GM12878 (cell line): ENCODE results near the gene SOCS6. TPM values are rescaled to one million over a fixed set of nuclear protein-coding genes. Genes with fewer than 3 reads are reported as not detected.

ENCODE experiments used
- ATAC-seq: fragments of 200-7000 bp; cut with Tn5 transposase; 3 replicates; pipeline ENCODE4 v1.9.1; 2020; ENCODE audit warnings: mild to moderate bottlenecking, moderate library complexity
- BruUV-seq: library from RNA; stranded (reverse); fragments of 400-500 nt; replicated peaks from 2 replicates; lab custom pipeline; 2021; lab: Mats Ljungman, UMichigan
- CTCF ChIA-PET: fragments of 300-600 bp; sonication (Branson Sonifier 250); formaldehyde crosslinking; extraction: SDS; loops from one replicate; lab custom pipeline; 2021; ENCODE audit warnings: inconsistent platforms; lab: Yijun Ruan, JAX
- POLR2A ChIA-PET: fragments of 350-600 bp; formaldehyde crosslinking; extraction: SDS; loops from one replicate; lab custom pipeline; 2021; ENCODE audit warnings: inconsistent platforms; lab: Charles Lee
- RAD21 ChIA-PET: fragments of 300-600 bp; sonication (Branson Sonifier 250); formaldehyde crosslinking; loops from one replicate; lab custom pipeline; 2023; ENCODE audit warnings: antibody characterized with exemption; ENCODE audit not compliant: unreplicated experiment; lab: Charles Lee
- SMC1A ChIA-PET: fragments of 300-600 bp; sonication (Branson Sonifier 250); formaldehyde crosslinking; loops from one replicate; lab custom pipeline; 2023; ENCODE audit not compliant: unreplicated experiment, uncharacterized antibody; lab: Charles Lee
- DNase-seq: peaks from one replicate; pipeline ENCODE4 v3.0.0-alpha.2; 2011; ENCODE audit warnings: low read depth, low spot score
- FAIRE-seq: peaks from 3 replicates; lab custom pipeline; 2011; peaks lifted over from hg19 to GRCh38; lab: Jason Lieb, UNC
- H2AFZ ChIP-seq: 2 replicates; pipeline ENCODE4 v1.6.0; 2011; ENCODE audit warnings: low read depth, low read length, control low read depth; ENCODE audit not compliant: control insufficient read depth
- H3K27ac ChIP-seq: 2 replicates; pipeline ENCODE4 v1.5.1; 2011; ENCODE audit warnings: control low read depth; ENCODE audit not compliant: control insufficient read depth, insufficient read depth
- H3K27me3 ChIP-seq, 2 experiments: replicated peaks in 1 of 2; 2 replicates each; pipeline versions ENCODE4 v1.6.0 to v1.6.1; 2011; ENCODE audit warnings: low read length in 1 of 2; ENCODE audit not compliant: control insufficient read depth in 2 of 2, insufficient read depth in 2 of 2
- H3K36me3 ChIP-seq, 2 experiments: 2 replicates each; pipeline ENCODE4 v1.5.1; 2011; ENCODE audit warnings: low read length in 1 of 2; ENCODE audit not compliant: control insufficient read depth in 2 of 2, insufficient read depth in 2 of 2
- H3K4me1 ChIP-seq: 2 replicates; pipeline ENCODE4 v1.6.1; 2011; ENCODE audit warnings: mild to moderate bottlenecking, low read length, moderate library complexity, mixed read lengths; ENCODE audit not compliant: control insufficient read depth, insufficient read depth
- H3K4me2 ChIP-seq: 2 replicates; pipeline ENCODE4 v1.6.0; 2011; ENCODE audit warnings: control low read depth; ENCODE audit not compliant: control insufficient read depth, insufficient read depth
- H3K4me3 ChIP-seq: fragments of 200-600 bp; sonication (generic); 2 replicates; pipeline ENCODE4 v1.5.1; 2016
- H3K79me2 ChIP-seq: 2 replicates; pipeline ENCODE4 v1.6.0; 2011; ENCODE audit warnings: low read length; ENCODE audit not compliant: control insufficient read depth, insufficient read depth
- H3K9ac ChIP-seq: 2 replicates; pipeline ENCODE4 v1.8.0; 2011; ENCODE audit warnings: low read length, control low read depth, mixed read lengths; ENCODE audit not compliant: control insufficient read depth, insufficient read depth
- H3K9me3 ChIP-seq: replicated peaks from 3 replicates; pipeline ENCODE4 v1.5.1; 2011; ENCODE audit warnings: mild to moderate bottlenecking, low read length; ENCODE audit not compliant: control insufficient read depth, insufficient read depth
- H4K20me1 ChIP-seq: 2 replicates; pipeline ENCODE4 v1.6.0; 2011; ENCODE audit not compliant: control insufficient read depth, insufficient read depth
- BRCA1 ChIP-seq: IDR thresholded peaks from 2 replicates; pipeline ENCODE4 v1.6.1; 2011; ENCODE audit warnings: low read depth, low read length, improper control_type of control experiment
- EED ChIP-seq: sonication (generic); IDR thresholded peaks from 2 replicates; pipeline ENCODE4 v1.6.1; 2016; ENCODE audit warnings: antibody characterized with exemption, low read depth
- HDAC6 ChIP-seq: fragments of 200-600 bp; sonication (generic); IDR thresholded peaks from one replicate; pipeline ENCODE4 v1.8.0; 2017; ENCODE audit warnings: antibody characterized with exemption; ENCODE audit not compliant: unreplicated experiment
- HDGF ChIP-seq: fragments of 450-650 bp; IDR thresholded peaks from 2 replicates; pipeline ENCODE4 v1.6.1; 2016; ENCODE audit warnings: antibody characterized with exemption
- NFIC ChIP-seq: IDR thresholded peaks from 2 replicates; pipeline ENCODE4 v1.6.1; 2012; ENCODE audit warnings: low read depth, mild to moderate bottlenecking, inconsistent platforms, low read length, moderate library complexity
- REST ChIP-seq: IDR thresholded peaks from 2 replicates; pipeline ENCODE4 v1.6.1; 2012; ENCODE audit warnings: mild to moderate bottlenecking, low read depth, low read length
- RFX5 ChIP-seq: IDR thresholded peaks from 2 replicates; pipeline ENCODE4 v1.6.1; 2011; ENCODE audit warnings: low read depth, low read length, improper control_type of control experiment
- STAT1 ChIP-seq: fragments of 450-650 bp; conservative IDR thresholded peaks from 2 replicates; pipeline ENCODE4 v1.6.1; 2014; ENCODE audit warnings: antibody characterized with exemption, mild to moderate bottlenecking
- ZNF274 ChIP-seq: IDR thresholded peaks from one replicate; pipeline ENCODE4 v1.8.0; 2011; ENCODE audit not compliant: insufficient read length, insufficient read depth
- ZNF622 ChIP-seq: fragments of 450-650 bp; IDR thresholded peaks from 2 replicates; pipeline ENCODE4 v1.6.1; 2017; ENCODE audit warnings: mild to moderate bottlenecking, inconsistent platforms
- WGBS: methylation state at CpG from one replicate; pipeline ENCODE4 v1.1.6; 2016; ENCODE audit warnings: low lambda C conversion rate; ENCODE audit not compliant: insufficient replicate concordance, insufficient coverage; ENCODE audit errors: missing lambda C conversion rate; 5-methylcytosine and 5-hydroxymethylcytosine counted together
- in situ Hi-C: fragments of 300-500 bp; cut with MboI; formaldehyde crosslinking; loops from 9 replicates; pipeline ENCODE4 v1.14.3; 2018; ENCODE audit warnings: mixed read lengths
- intact Hi-C: fragments of 100-400 bp; cut with micrococcal nuclease; formaldehyde crosslinking; loops from one replicate; pipeline ENCODE4 v1.14.2; 2022; ENCODE audit not compliant: unreplicated experiment
- polyA plus RNA-seq, 11 experiments: library from polyadenylated mRNA; depleted of rRNA in 4 of 11; unstranded in 6 of 11; stranded (reverse) in 5 of 11; fragments of >200 nt; fragmentation: Nextera tagmentation in 4 of 11; fragmentation: Illumina TruSeq in 1 of 11; extraction: Ambion mirVana in 4 of 11; extraction: Trizol in 1 of 11; gene quantifications; 1 replicate in 1 of 11; 2 replicates in 10 of 11; pipeline versions ENCODE4 v1.2.1 to v1.2.3, GENCODE V29; 2011 to 2016; ENCODE audit warnings: inconsistent platforms in 2 of 11, missing spikeins in 2 of 11, low read depth in 1 of 11
- total RNA-seq, 4 experiments: library from RNA; depleted of rRNA in 3 of 4; stranded (reverse); fragments of >200 nt in 3 of 4; fragmentation: Illumina TruSeq in 1 of 4; extraction: Trizol in 1 of 4; gene quantifications; 2 replicates each; pipeline versions ENCODE4 v1.2.1 to v1.2.3, GENCODE V29; 2013 to 2021
- TF ChIP-seq, protein P1 (sequence below): fragments of 450-650 bp; IDR thresholded peaks from 2 replicates; pipeline ENCODE4 v1.6.1; 2017; ENCODE audit warnings: mild to moderate bottlenecking, moderate library complexity
- TF ChIP-seq, protein P2 (sequence below): fragments of 450-650 bp; conservative IDR thresholded peaks from 2 replicates; pipeline ENCODE4 v1.6.1; 2017; ENCODE audit warnings: mild to moderate bottlenecking, moderate library complexity

The SOCS6 gene
- total and polyA plus RNA-seq, 10 of the 15 experiments (the other 5 are each of a cell fraction or from before 2014, with no cell fraction given) = 1.6 to 6.1 (median 4.1) TPM

DNA sequence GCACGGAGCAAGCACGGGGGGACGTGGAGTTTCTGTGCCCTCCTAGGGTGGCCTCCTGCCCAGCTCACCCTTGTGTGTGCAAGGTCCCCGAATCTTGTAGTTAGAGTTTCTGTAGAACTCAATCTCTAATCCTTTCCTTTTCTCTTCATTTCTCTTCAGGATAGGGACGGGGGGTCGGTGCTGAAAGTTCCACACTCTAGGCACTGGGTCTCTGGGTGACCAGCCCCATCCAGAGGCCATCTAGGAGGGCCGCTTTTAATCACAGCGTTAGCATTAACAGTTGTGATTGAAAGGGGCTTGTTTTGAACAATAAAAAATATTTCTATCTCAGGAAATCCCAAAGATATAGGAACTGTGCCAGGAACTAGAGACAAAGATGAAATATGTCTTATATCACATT, 10.5 kb downstream of the SOCS6 start (continued):
- TF ChIP-seq, protein P1, sequence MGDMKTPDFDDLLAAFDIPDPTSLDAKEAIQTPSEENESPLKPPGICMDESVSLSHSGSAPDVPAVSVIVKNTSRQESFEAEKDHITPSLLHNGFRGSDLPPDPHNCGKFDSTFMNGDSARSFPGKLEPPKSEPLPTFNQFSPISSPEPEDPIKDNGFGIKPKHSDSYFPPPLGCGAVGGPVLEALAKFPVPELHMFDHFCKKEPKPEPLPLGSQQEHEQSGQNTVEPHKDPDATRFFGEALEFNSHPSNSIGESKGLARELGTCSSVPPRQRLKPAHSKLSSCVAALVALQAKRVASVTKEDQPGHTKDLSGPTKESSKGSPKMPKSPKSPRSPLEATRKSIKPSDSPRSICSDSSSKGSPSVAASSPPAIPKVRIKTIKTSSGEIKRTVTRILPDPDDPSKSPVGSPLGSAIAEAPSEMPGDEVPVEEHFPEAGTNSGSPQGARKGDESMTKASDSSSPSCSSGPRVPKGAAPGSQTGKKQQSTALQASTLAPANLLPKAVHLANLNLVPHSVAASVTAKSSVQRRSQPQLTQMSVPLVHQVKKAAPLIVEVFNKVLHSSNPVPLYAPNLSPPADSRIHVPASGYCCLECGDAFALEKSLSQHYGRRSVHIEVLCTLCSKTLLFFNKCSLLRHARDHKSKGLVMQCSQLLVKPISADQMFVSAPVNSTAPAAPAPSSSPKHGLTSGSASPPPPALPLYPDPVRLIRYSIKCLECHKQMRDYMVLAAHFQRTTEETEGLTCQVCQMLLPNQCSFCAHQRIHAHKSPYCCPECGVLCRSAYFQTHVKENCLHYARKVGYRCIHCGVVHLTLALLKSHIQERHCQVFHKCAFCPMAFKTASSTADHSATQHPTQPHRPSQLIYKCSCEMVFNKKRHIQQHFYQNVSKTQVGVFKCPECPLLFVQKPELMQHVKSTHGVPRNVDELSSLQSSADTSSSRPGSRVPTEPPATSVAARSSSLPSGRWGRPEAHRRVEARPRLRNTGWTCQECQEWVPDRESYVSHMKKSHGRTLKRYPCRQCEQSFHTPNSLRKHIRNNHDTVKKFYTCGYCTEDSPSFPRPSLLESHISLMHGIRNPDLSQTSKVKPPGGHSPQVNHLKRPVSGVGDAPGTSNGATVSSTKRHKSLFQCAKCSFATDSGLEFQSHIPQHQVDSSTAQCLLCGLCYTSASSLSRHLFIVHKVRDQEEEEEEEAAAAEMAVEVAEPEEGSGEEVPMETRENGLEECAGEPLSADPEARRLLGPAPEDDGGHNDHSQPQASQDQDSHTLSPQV = no peak
- no peak for TF ChIP-seq HDAC6
- TF ChIP-seq RFX5 = no peak

DNA sequence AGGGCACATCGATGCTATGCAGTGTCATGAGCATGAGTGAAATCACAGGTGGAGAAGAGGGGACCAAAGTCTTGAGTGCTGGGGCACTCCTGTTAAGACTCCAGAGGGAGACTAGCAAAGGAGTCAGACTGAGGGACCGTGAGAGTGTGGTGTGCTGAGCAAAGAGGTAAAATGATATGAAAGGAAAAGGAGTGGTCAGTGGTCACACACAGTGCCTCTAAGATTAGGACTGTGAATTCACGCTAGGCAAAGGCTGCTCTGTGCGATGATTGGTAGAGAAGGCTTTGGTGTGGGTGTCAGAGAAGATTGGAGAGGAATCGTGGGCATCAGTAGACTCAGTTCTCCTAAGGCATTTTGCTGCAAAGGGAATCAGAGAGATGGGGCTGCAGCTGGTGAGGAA, 12.8 kb downstream of the SOCS6 start:
- ChIA-PET RAD21 (no interaction called here), SMC1A (no interaction called here), CTCF (no interaction called here), POLR2A (no interaction called here)
- no peaks in the 10 kb centered on the region for H3K36me3 ChIP-seq
- no peaks in the 10 kb centered on the region for H3K27me3 ChIP-seq
- ATAC-seq = peak; percentile 21; the same call in 1 of the 3 replicates
- intact Hi-C loops = no loop called here
- in situ Hi-C loops = no loop called here
- no peak for FAIRE-seq
- H3K4me2 ChIP-seq = no peak overlapping the region
- 46% methylated on average over 5 of the region's 5 CpGs for WGBS
- no peak for DNase-seq
- no peaks in the 10 kb centered on the region; the same call in 2 of the 3 replicates for H3K9me3 ChIP-seq
- no peak overlapping the region for H3K4me3 ChIP-seq
- BruUV-seq = no TSS peak
- no peak overlapping the region for H2AFZ ChIP-seq
- H4K20me1 ChIP-seq = no peaks in the 10 kb centered on the region
- no peak overlapping the region for H3K9ac ChIP-seq
- peaks cover 15% of the 10 kb centered on the region for H3K79me2 ChIP-seq
- no peak overlapping the region for H3K27ac ChIP-seq
- no peaks in the 10 kb centered on the region; the same call in 1 of the 2 replicates for H3K4me1 ChIP-seq
- TF ChIP-seq STAT1 = no peak
- TF ChIP-seq BRCA1 = no peak
- no peak for TF ChIP-seq ZNF622
- no peak for TF ChIP-seq ZNF274
- no peak for TF ChIP-seq EED
- no peak for TF ChIP-seq NFIC
- no peak for TF ChIP-seq HDGF
- no peak for TF ChIP-seq REST
- TF ChIP-seq, protein P2, sequence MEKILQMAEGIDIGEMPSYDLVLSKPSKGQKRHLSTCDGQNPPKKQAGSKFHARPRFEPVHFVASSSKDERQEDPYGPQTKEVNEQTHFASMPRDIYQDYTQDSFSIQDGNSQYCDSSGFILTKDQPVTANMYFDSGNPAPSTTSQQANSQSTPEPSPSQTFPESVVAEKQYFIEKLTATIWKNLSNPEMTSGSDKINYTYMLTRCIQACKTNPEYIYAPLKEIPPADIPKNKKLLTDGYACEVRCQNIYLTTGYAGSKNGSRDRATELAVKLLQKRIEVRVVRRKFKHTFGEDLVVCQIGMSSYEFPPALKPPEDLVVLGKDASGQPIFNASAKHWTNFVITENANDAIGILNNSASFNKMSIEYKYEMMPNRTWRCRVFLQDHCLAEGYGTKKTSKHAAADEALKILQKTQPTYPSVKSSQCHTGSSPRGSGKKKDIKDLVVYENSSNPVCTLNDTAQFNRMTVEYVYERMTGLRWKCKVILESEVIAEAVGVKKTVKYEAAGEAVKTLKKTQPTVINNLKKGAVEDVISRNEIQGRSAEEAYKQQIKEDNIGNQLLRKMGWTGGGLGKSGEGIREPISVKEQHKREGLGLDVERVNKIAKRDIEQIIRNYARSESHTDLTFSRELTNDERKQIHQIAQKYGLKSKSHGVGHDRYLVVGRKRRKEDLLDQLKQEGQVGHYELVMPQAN = no peak
